Purkinje cell (primary cell): ENCODE results near the gene USP17L11. TPM values are rescaled to one million over a fixed set of nuclear protein-coding genes. Genes with fewer than 3 reads are reported as not detected.

Experiments used
- polyA plus RNA-seq: library from polyadenylated mRNA; unstranded; fragments of >200 nt; fragmentation: Nextera tagmentation; gene quantifications from 2 replicates; pipeline ENCODE4 v1.2.1, GENCODE V29; 2014

Gene USP17L11
- not detected in 2 replicates for polyA plus RNA-seq

GRCh38 chr4:9215105-9215504 is at the start of gene USP17L11:
USP17L11 (plus strand) TSS chr4:9215405; CDS start chr4:9215405, 0 bp downstream.

GRCh38 chr4:9169791-9170459 is 45.3 kb upstream of the USP17L11 start, which contains the start of gene FAM90A26:
FAM90A26 (plus strand) TSS chr4:9170409; CDS start chr4:9173173, 2,764 bp downstream.

GRCh38 chr4:9210357-9210756 is 4.8 kb upstream of the USP17L11 start, which contains the start of gene USP17L10:
USP17L10 (plus strand) TSS chr4:9210657; CDS start chr4:9210657, 0 bp downstream.

GRCh38 chr4:9219852-9220251 is 4.6 kb downstream of the USP17L11 start, which contains the start of gene USP17L12:
USP17L12 (plus strand) TSS chr4:9220152; CDS start chr4:9220152, 0 bp downstream.

GRCh38 chr4:9224596-9224995 is 9.4 kb downstream of the USP17L11 start, which contains the start of gene USP17L13:
USP17L13 (plus strand) TSS chr4:9224896; CDS start chr4:9224896, 0 bp downstream.

GRCh38 chr4:9234085-9234484 is 18.9 kb downstream of the USP17L11 start, which contains the start of gene USP17L15:
USP17L15 (plus strand) TSS chr4:9234385; CDS start chr4:9234385, 0 bp downstream.

GRCh38 chr4:9243579-9243978 is 28.4 kb downstream of the USP17L11 start, which contains the start of gene USP17L17:
USP17L17 (plus strand) TSS chr4:9243879; CDS start chr4:9243879, 0 bp downstream.

GRCh38 chr4:9247953-9248680 is 32.9 kb downstream of the USP17L11 start, which contains the start of gene USP17L18:
USP17L18 (plus strand) TSS chr4:9248630; CDS start chr4:9248630, 0 bp downstream.

GRCh38 chr4:9253078-9253477 is 37.9 kb downstream of the USP17L11 start, which contains the start of gene USP17L19:
USP17L19 (plus strand) TSS chr4:9253378; CDS start chr4:9253378, 0 bp downstream.

GRCh38 chr4:9257824-9258223 is 42.6 kb downstream of the USP17L11 start, which contains the start of gene USP17L20:
USP17L20 (plus strand) TSS chr4:9258124; CDS start chr4:9258124, 0 bp downstream.

GRCh38 chr4:9262572-9262971 is 47.4 kb downstream of the USP17L11 start, which contains the start of gene USP17L21:
USP17L21 (plus strand) TSS chr4:9262872; CDS start chr4:9262872, 0 bp downstream.

Other genes with a start within 250 kb of the USP17L11 start
- 0.13 TPM in 1 of 2 replicates, not detected in the other for gene FAM90A26, start 45.0 kb upstream of the USP17L11 start, polyA plus RNA-seq
- not detected in 2 replicates for gene USP17L10, start 4.7 kb upstream of the USP17L11 start, polyA plus RNA-seq
- not detected in 2 replicates for gene USP17L12, start 4.7 kb downstream of the USP17L11 start, polyA plus RNA-seq
- gene USP17L13, start 9.5 kb downstream of the USP17L11 start, polyA plus RNA-seq = not detected in 2 replicates
- not detected in 2 replicates for gene USP17L15, start 19.0 kb downstream of the USP17L11 start, polyA plus RNA-seq
- gene USP17L17, start 28.5 kb downstream of the USP17L11 start, polyA plus RNA-seq = not detected in 2 replicates
- not detected in 2 replicates for gene USP17L18, start 33.2 kb downstream of the USP17L11 start, polyA plus RNA-seq
- gene USP17L19, start 38.0 kb downstream of the USP17L11 start, polyA plus RNA-seq = not detected in 2 replicates
- not detected in 2 replicates for gene USP17L20, start 42.7 kb downstream of the USP17L11 start, polyA plus RNA-seq
- not detected in 2 replicates for gene USP17L21, start 47.5 kb downstream of the USP17L11 start, polyA plus RNA-seq
- gene USP17L22, start 52.2 kb downstream of the USP17L11 start, polyA plus RNA-seq = not detected in 2 replicates
- not detected in 2 replicates for gene USP17L24, start 109.8 kb downstream of the USP17L11 start, polyA plus RNA-seq
- not detected in 2 replicates for gene USP17L25, start 114.5 kb downstream of the USP17L11 start, polyA plus RNA-seq
- not detected in 2 replicates for gene USP17L26, start 119.3 kb downstream of the USP17L11 start, polyA plus RNA-seq
- gene USP17L5, start 124.0 kb downstream of the USP17L11 start, polyA plus RNA-seq = not detected in 2 replicates
- not detected in 2 replicates for gene USP17L27, start 128.7 kb downstream of the USP17L11 start, polyA plus RNA-seq
- not detected in 2 replicates for gene USP17L28, start 133.5 kb downstream of the USP17L11 start, polyA plus RNA-seq
- not detected in 2 replicates for gene USP17L29, start 138.2 kb downstream of the USP17L11 start, polyA plus RNA-seq
- not detected in 2 replicates for gene USP17L30, start 147.7 kb downstream of the USP17L11 start, polyA plus RNA-seq
- gene DEFB131A, start 229.0 kb downstream of the USP17L11 start, polyA plus RNA-seq = not detected in 2 replicates